GDM1 (cell line): Measurements from ENCODE around the gene GLYR1.

Experiments
- DNase-seq: peaks from one replicate; lab custom pipeline; 2025; lab: John Stamatoyannopoulos, UW

GLYR1 gene

DNA sequence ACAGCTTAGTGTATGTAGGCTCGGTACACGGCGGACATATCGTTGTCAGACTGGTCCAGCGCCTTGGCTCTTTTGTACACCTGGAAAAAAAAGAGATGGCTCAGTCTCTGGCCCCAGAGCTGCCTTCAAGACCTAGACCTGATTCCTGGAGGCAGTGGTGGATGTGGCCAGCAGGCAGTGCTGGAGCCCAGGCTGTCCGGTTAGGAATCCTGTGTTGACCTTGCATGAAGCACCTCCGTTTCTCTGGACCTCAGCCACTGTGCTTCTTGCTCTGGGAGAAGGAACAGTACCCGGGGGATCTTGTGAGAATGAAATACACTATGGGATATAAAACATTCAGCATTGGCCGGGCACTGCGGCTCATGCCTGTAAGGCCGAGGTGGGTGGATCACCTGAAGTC is 41.9 kb downstream of the GLYR1 start:
- no peak for DNase-seq

DNA sequence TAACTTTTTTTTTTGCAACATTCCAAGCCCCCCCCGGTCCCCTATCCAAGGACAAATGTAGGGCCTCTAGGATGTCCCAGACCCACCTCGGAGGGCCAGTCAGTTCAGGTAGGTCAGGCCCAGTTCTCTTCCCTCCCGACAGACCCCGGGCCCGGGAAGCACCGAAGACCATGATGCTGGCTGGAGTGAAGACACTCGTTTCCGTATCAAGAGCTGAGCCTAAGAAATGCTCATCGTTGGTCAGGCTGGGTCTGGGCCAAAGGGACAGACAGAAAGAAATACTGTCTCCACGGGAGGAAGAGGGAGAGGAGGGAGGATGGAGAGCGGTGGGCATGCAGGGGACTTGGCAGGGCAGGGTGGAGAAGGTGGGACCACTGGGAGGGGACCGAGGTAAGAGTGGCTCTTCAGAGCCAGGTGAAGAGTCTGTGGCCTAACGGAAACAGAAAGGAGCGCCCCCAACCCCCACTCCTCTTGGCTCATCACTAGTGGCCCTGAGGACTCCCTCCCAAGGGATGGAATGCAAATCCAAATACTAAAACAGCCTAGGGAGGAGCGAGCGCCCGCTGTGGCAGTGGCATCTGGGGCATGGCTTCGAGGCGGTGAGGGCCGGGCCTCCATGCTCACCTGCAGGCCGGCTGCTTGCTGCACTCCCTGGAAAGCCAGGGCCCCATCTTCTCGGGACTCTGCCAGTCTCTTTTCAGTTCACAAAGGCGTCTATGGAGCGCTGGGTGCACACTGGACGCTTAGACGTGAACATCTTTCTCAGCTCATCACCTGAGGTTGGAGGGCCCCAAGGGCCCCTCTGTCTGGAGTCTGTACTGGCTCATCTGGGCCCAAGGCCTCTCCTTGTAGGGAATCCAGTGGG is 43.0 kb downstream of the GLYR1 start:
- DNase-seq = no peak

- DNase-seq = no peak
These were observed 43.7 kb downstream of the GLYR1 start for GRCh38 chr16:4803401-4803844.

- peak; percentile 76 for DNase-seq
These were observed 44.3 kb downstream of the GLYR1 start for GRCh38 chr16:4802659-4803287.

DNA sequence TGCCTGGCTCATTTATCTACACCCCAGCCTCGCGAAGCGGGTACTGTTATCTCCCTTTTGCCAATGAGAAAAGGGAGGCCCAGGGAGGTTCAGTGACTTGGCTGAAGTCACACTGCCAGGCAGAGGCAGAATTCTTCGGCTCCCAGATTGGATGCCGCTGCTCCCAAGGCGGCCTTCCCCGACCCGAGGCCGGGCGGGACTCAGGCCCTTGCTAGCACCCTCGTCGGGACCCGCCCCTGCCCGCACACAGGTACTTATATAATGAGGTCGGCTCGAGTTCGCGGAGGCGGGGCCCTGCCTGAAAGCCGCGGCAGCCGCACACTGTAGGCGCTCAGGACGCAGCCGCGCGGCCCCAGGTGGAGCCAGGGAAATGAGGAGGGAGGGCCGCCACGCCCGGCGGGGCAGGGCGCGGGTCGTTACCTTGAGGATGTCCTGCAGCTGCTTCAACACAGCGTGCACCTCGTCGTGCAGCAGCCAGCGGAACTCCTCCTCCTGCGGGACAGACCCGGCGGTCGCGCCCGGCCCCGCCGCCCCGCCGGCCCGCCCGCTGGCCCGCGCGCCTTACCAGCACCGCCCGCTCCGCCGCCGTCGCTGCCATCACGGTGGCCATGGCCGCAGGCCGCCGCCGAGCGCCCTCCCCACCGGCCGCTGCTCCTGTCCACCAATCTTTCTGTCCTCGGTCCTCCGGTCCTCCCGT is 45.0 kb downstream of the GLYR1 start, which contains the start of gene ROGDI:
Gene ROGDI (minus strand): TSS at position 672 of the 697 bp plus-strand sequence. CDS start 62 bp downstream, at position 610.
- peak; percentile 1 for DNase-seq

GRCh38 chr16:4801051-4801961 is 45.8 kb downstream of the GLYR1 start:
- DNase-seq = no peak

- peak; percentile 31 for DNase-seq
These were observed 46.6 kb downstream of the GLYR1 start for GRCh38 chr16:4800290-4801041.

- no peak for DNase-seq
These were observed 47.8 kb downstream of the GLYR1 start for GRCh38 chr16:4799171-4799855.

GRCh38 chr16:4798456-4798855 is 48.6 kb downstream of the GLYR1 start:
- no peak for DNase-seq

- no peak for DNase-seq
These were observed 49.3 kb downstream of the GLYR1 start for GRCh38 chr16:4797805-4798252.

DNA sequence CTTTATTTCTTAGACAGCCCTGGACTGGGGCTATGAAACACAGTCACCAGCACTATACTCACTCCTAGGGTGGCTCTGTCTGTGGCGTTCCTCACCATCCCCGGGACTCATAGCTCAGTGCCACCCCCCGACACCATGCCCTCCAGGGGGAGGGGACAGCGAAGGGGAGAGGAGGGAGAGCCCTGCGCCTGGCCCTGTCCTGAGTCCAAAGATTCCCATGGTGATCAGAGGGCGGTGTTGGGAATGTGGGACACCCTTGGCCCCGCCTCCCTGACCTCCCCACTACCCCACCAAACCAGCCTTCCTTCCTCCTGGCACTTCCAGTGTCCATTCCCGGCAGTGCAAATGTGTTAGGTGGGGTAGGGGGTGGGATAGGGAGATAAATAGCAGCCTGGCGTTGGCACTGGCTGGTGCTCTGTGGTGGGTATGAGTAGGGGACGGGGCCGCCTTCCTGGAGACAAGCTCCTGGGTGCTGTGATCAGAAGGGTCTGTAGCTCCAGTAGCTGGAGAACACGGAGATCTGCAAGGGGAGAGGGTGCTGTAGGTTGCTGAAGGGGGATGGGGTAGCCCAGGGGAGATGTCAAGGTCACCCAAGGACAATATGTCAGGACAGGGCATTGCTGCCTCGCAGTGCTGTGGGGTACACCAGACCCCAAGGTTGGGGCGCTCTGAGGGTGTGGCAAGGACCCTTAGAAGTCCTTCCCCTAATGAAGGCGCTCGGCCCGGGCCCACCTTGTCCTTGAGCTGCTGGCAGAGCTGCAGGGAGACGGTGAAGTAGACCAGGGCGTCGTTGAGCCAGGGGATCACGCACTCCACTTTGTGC is 49.9 kb downstream of the GLYR1 start:
- no peak for DNase-seq

- DNase-seq = no peak
These were observed 51.1 kb downstream of the GLYR1 start for GRCh38 chr16:4795828-4796572.

GRCh38 chr16:4795181-4795827 is 51.8 kb downstream of the GLYR1 start, which contains the start of gene SMIM22:
Gene SMIM22, plus strand, starts transcription at chr16:4795369. Its CDS starts 366 bp downstream, at chr16:4795735.
- no peak for DNase-seq

- DNase-seq = no peak
These were observed 54.1 kb downstream of the GLYR1 start for GRCh38 chr16:4792951-4793513.

- DNase-seq = no peak
These were observed 56.2 kb downstream of the GLYR1 start for GRCh38 chr16:4790871-4791270.

DNA sequence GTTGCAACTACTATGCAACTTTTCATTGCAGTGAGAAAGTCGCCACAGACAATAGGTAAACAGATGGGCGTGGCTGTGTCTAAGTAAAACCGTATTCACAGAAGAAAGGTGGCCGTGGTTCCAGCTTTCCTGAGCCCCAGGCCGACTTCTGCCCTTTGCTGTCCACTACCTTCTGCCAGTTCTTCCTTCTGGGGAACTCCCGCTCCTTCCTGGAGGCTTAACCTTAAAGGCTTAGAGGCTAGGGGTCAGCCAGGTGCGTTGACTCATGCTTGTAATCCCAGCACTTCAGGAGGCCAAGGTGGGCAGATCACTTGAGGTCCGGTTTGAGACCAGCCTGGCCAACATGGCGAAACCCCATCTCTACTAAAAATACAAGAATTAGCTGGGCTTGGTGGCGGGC is 56.8 kb downstream of the GLYR1 start:
- DNase-seq = no peak

- no peak for DNase-seq
These were observed 58.2 kb downstream of the GLYR1 start for GRCh38 chr16:4788910-4789309.

- DNase-seq = no peak
These were observed 58.6 kb downstream of the GLYR1 start for GRCh38 chr16:4788489-4788889.
